ENCODE measurements around the gene MLLT10. TPM values are rescaled to one million over a fixed set of nuclear protein-coding genes. Genes with fewer than 3 reads are reported as not detected.

Gene MLLT10
- total and polyA plus RNA-seq, 2 of the 8 experiments (the other 6 are each of a cell fraction or from before 2014, with no cell fraction given), result 53.1 to 62.1 TPM

- no peak for TF ChIP-seq RXRA (IDR thresholded peaks at IDR 0.05; ENCODE audit: insufficient read depth, low read depth, low read length)
- no peak for TF ChIP-seq ATF2 (IDR thresholded peaks at IDR 0.05; ENCODE audit: low read length)
- TF ChIP-seq SP1 (IDR thresholded peaks at IDR 0.05; ENCODE audit: low read depth, low read length), result no peak
- TF ChIP-seq NRF1 (IDR thresholded peaks at IDR 0.05; ENCODE audit: low read depth, low read length), result no peak
- no peak for TF ChIP-seq CHD7 (IDR thresholded peaks at IDR 0.05; ENCODE audit: insufficient replicate concordance, low read length)
- TF ChIP-seq SAP30 (IDR thresholded peaks at IDR 0.05; ENCODE audit: insufficient read depth, insufficient replicate concordance, low read length), result no peak
These were observed 68.3 kb downstream of the MLLT10 start (continued) for GRCh38 chr10:21602313-21602712.
